CD4-positive, CD25-positive, alpha-beta regulatory T cell (primary cell): Measurements from ENCODE around the gene CALM1. TPM values are rescaled to one million over a fixed set of nuclear protein-coding genes. Genes with fewer than 3 reads are reported as not detected.
A peak's percentile ranks its signal among the peaks of the same experiment; 100 is the strongest.

Experiments
- ATAC-seq, 2 donors: fragments of 150-1000 bp; cut with Tn5 transposase; one replicate each; pipeline ENCODE4 v1.10.0; 2021; ENCODE audit warnings: low read depth in 2 of 2, moderate number of reproducible peaks in 2 of 2, moderate library complexity in 1 of 2
- DNase-seq, 3 donors: peaks; one replicate each; pipeline versions ENCODE4 v3.0.0 to v3.0.0-alpha.2; 2012 to 2022; ENCODE audit warnings: mixed read lengths in 1 of 3
- H3K27ac ChIP-seq: one replicate; pipeline ENCODE4 v1.7.0; 2013; ENCODE audit warnings: mild to moderate bottlenecking, low read length; ENCODE audit not compliant: insufficient read depth, poor library complexity, severe bottlenecking
- H3K27me3 ChIP-seq: one replicate; pipeline ENCODE4 v1.7.0; 2013; ENCODE audit warnings: low read length; ENCODE audit not compliant: control insufficient read depth, insufficient read depth
- H3K36me3 ChIP-seq: one replicate; pipeline ENCODE4 v1.7.0; 2013; ENCODE audit warnings: mild to moderate bottlenecking, low read length, moderate library complexity; ENCODE audit not compliant: control insufficient read depth, insufficient read depth
- H3K4me1 ChIP-seq: 2 replicates; pipeline ENCODE4 v1.7.0; 2013; ENCODE audit warnings: mild to moderate bottlenecking, low read length; ENCODE audit not compliant: insufficient read depth, control insufficient read depth, poor library complexity, severe bottlenecking
- H3K4me3 ChIP-seq: one replicate; pipeline ENCODE4 v1.7.0; 2013; ENCODE audit warnings: low read depth, mild to moderate bottlenecking, low read length, moderate library complexity
- H3K9me3 ChIP-seq, 2 experiments: 1 replicate in 1 of 2; 2 replicates in 1 of 2; pipeline ENCODE4 v1.7.0; 2013; ENCODE audit warnings: low read length in 2 of 2, mild to moderate bottlenecking in 1 of 2, moderate library complexity in 1 of 2; ENCODE audit not compliant: control insufficient read depth in 2 of 2
- H3K27ac Mint-ChIP-seq, 3 donors: one replicate each; pipeline ENCODE4 v1.8.0; 2020 to 2022; ENCODE audit warnings: mild to moderate bottlenecking in 3 of 3, mixed read lengths in 3 of 3, moderate library complexity in 2 of 3
- H3K27me3 Mint-ChIP-seq: one replicate; pipeline ENCODE4 v1.8.0; 2022; ENCODE audit warnings: mild to moderate bottlenecking, mixed read lengths
- H3K36me3 Mint-ChIP-seq: one replicate; pipeline ENCODE4 v1.8.0; 2020; ENCODE audit warnings: mixed read lengths
- H3K4me1 Mint-ChIP-seq, 4 donors: one replicate each; pipeline ENCODE4 v1.8.0; 2020 to 2022; ENCODE audit warnings: mixed read lengths in 4 of 4, mild to moderate bottlenecking in 1 of 4
- H3K4me3 Mint-ChIP-seq, 4 donors: one replicate each; pipeline ENCODE4 v1.8.0; 2020 to 2022; ENCODE audit warnings: mild to moderate bottlenecking in 4 of 4, mixed read lengths in 4 of 4, moderate library complexity in 3 of 4
- H3K9me3 Mint-ChIP-seq, 7 donors: one replicate each; pipeline ENCODE4 v1.8.0; 2020 to 2022; ENCODE audit warnings: mixed read lengths in 7 of 7, mild to moderate bottlenecking in 3 of 7, moderate library complexity in 2 of 7
- polyA plus RNA-seq, 4 donors: library from polyadenylated mRNA; unstranded; fragments of 300-500 nt; fragmentation: Illumina TruSeq; gene quantifications; one replicate each; pipeline ENCODE4 v1.2.3, GENCODE V29; 2021
- total RNA-seq: library from RNA; stranded (reverse); gene quantifications from one replicate; pipeline ENCODE4 v1.2.3, GENCODE V29; 2022

The CALM1 gene
- total and polyA plus RNA-seq, 5 donors from 2014 or later, result 928 to 3,181 (median 2,479) TPM

DNA sequence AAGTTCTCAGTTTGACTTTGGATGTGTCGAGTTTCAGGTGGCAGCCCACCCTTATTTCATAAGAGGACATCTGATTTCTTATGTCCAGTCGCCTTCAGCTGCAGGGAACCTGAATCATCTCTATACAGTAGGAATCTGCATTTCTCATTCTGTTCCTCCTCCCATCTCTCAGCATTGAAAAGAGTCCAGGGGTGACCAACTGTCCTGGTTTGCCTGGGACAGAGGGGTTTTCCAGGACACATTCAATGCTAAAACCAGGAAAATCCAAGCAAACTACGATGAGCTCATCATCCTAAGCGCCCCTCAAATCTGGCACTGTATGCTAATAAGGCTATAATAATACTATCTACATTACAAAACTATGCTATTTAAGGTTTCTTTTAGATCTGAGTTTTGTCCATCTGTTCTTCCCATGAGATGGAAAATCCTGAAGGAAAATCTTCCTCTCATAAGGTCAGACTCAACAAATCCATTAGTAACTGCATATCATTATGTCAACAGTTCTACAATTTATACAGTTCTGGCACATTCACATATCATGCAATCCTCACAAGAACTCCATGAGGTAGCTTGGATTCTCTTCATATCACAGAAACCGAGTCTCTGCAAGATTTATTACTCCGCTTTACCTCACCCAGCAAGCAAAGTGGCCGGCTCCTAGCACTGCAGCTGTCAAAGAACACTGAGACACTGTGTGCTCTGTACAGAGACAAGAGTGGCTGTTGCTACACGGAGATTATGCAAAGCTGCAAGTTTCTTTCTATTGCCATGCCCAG, 15.6 kb upstream of the CALM1 start:
- DNase-seq, result peak in 1 of 3 donors; percentile 12
- H3K36me3 Mint-ChIP-seq, result no peaks in the 10 kb centered on the region
- Histone ChIP-seq H3K27ac (no peak overlapping the region), H3K4me1 (peaks cover 31% of the 10 kb centered on the region), H3K36me3 (no peaks in the 10 kb centered on the region), H3K27me3 (no peaks in the 10 kb centered on the region), H3K4me3 (no peak overlapping the region), H3K9me3 (no peaks in the 10 kb centered on the region)
- no peak for ATAC-seq
- no peaks in the 10 kb centered on the region for H3K27me3 Mint-ChIP-seq
- peak overlapping the region in 1 of 4 donors; percentile 40 for H3K4me3 Mint-ChIP-seq
- no peaks in the 10 kb centered on the region for H3K9me3 Mint-ChIP-seq
- peak overlapping the region in 1 of 3 donors; percentile 82 for H3K27ac Mint-ChIP-seq
- H3K4me1 Mint-ChIP-seq, result peaks cover 3 to 17% (median 11%) of the 10 kb centered on the region in 4 donors

DNA sequence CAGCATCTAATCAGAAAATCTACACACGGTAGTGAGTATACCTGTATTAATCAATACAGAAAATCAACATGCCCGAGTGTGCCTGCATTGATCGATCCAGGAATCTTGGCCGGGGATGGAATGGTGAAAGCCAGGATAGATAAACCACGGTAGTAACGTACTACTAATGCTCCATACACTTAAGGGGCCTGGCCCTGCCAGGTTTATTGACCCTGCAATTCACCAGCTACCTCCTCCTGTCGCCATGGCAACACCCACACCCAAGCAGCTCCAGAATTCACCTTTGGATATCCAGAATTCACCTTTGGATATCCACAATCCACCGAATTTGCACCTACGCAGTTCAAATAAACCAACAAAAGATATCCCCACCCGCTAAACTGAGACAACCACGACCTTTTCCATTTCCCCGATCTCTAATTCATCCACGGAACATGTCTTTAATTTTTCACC, 14.8 kb upstream of the CALM1 start:
- peak overlapping the region; percentile 92 for H3K4me3 ChIP-seq
- no peak for DNase-seq
- peak overlapping the region; percentile 98 for H3K27ac ChIP-seq
- no peaks in the 10 kb centered on the region for H3K36me3 ChIP-seq
- no peaks in the 10 kb centered on the region for H3K27me3 ChIP-seq
- H3K4me1 ChIP-seq, result peaks cover 31% of the 10 kb centered on the region
- no peak overlapping the region for H3K27ac Mint-ChIP-seq
- ATAC-seq, result no peak
- H3K27me3 Mint-ChIP-seq, result no peaks in the 10 kb centered on the region
- H3K9me3 ChIP-seq, result no peaks in the 10 kb centered on the region
- H3K9me3 Mint-ChIP-seq, result no peaks in the 10 kb centered on the region
- H3K36me3 Mint-ChIP-seq, result no peaks in the 10 kb centered on the region
- H3K4me3 Mint-ChIP-seq, result no peak overlapping the region
- H3K4me1 Mint-ChIP-seq, result peaks cover 6 to 17% (median 11%) of the 10 kb centered on the region in 4 donors

DNA sequence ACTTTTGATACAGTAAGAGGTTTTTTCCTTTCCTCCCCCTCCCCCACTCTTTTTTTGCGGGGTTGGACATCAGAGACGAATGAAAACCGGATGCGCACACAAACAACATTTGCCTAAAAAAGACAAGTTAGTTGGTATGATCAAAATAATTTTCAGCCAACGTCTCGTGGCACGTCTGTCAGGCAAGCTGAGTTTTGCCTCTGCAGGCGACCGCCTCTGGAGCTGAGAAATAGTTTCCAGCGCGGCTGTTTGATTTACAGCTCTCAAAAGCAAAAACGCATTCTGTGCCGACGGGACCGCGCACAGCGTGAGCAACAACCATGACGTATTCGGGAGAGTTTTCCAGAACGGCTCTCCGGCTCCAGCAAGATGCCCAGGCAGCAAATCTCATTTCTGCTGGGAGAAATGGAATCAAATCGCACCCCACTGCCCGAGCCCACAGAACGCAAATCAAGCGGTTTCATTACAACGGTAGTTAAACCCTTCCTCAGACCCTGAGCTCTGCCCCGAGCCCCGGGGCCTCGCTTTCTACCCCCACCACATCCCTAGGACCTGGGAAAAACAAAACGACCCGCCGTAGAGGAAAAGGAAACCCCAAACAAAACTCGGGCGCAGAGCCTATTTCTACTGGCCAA, 14.2 kb upstream of the CALM1 start:
- H3K36me3 Mint-ChIP-seq, result no peaks in the 10 kb centered on the region
- no peaks in the 10 kb centered on the region for H3K36me3 ChIP-seq
- H3K4me1 Mint-ChIP-seq, result peaks cover 6 to 17% (median 11%) of the 10 kb centered on the region in 4 donors
- DNase-seq, result peak; percentile 45 to 80 (median 77)
- H3K27ac Mint-ChIP-seq, result no peak overlapping the region
- H3K9me3 Mint-ChIP-seq, result no peaks in the 10 kb centered on the region
- H3K4me3 ChIP-seq, result peak overlapping the region; percentile 92
- peak overlapping the region; percentile 98 for H3K27ac ChIP-seq
- peaks cover 31% of the 10 kb centered on the region for H3K4me1 ChIP-seq
- H3K9me3 ChIP-seq, result no peaks in the 10 kb centered on the region
- ATAC-seq, result peak; percentile 2
- H3K27me3 Mint-ChIP-seq, result no peaks in the 10 kb centered on the region
- H3K27me3 ChIP-seq, result no peaks in the 10 kb centered on the region
- H3K4me3 Mint-ChIP-seq, result no peak overlapping the region

DNA sequence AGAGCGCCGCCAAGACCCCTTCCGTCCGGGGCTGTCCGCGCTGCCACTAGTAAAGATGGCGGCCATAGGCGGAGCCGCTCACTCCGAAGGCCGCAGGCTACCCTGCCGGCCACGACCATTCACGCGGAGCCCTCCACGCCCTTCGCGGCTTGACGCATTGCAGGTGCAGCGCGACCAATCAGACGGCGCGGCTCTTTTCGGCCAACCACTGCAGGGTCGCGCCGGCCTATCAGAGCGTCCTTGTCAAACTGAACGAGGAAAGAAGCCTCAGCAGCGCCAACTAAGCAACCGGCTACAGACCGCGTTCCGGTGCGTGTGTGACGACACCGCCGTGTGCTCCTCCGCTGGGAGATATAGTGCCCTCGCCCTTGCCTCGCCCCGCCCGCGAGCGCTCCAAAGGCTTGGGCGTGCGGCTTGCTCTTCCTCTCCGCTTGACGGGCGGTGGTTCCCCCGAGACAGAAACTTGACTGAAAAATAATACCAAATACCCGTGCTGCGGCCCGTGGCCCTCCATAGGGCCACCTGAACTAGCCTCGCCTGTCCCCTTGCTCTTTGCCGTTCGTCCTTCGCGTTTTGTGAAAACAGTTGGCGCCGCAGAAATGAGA, 13.6 kb upstream of the CALM1 start:
- no peaks in the 10 kb centered on the region for H3K36me3 ChIP-seq
- peak overlapping the region; percentile 92 for H3K4me3 ChIP-seq
- Mint-ChIP-seq H3K27ac (no peak overlapping the region), H3K4me3 (no peak overlapping the region), H3K27me3 (no peaks in the 10 kb centered on the region), H3K4me1 (peaks cover 6 to 17% (median 11%) of the 10 kb centered on the region in 4 donors), H3K9me3 (no peaks in the 10 kb centered on the region), H3K36me3 (no peaks in the 10 kb centered on the region)
- peaks cover 31% of the 10 kb centered on the region for H3K4me1 ChIP-seq
- H3K27ac ChIP-seq, result peak overlapping the region; percentile 98
- no peaks in the 10 kb centered on the region for H3K9me3 ChIP-seq
- ATAC-seq (peak; percentile 87 to 88), DNase-seq (peak; percentile 96 to 100 (median 98))
- H3K27me3 ChIP-seq, result no peaks in the 10 kb centered on the region

DNA sequence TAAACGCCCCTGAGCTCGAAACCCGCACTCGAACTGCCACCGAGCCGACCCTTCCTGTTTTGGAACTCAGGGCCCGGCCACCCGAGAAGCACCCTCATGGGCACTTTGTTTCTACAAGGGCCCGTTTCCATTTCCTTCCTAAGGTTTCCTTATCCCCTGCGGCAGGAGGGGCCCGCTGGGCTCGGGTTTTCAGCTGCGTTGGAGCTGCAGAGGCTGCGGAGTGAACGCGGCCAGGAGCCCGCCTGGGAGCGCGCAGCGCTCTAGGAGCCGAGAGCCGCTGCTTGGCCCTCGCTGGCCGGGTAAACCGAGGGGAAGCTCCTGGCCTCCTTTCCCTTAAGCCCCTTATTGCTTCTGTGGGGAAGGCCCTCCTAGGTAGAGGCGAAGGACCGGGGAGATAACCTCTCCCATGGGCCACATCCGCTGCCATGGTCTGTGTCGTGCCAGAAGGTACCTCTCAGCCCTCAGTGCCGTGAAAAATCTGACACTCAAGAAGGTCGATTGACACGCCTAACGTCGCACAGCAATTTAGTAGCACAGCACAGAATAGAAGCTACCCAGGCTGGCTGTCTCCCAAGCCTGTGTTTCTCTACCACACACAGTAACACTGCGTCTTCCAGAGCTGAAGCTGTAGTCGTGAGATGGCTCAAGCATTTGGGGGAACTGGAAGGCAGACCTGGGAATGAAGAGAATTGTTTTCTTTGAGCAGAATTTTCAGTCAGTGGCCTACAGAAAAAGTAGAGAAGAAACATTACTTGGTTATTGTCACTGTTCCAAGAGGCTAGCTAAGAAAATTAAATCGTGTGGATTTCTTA, 12.9 kb upstream of the CALM1 start:
- peak; percentile 32 to 91 (median 78) for DNase-seq

DNA sequence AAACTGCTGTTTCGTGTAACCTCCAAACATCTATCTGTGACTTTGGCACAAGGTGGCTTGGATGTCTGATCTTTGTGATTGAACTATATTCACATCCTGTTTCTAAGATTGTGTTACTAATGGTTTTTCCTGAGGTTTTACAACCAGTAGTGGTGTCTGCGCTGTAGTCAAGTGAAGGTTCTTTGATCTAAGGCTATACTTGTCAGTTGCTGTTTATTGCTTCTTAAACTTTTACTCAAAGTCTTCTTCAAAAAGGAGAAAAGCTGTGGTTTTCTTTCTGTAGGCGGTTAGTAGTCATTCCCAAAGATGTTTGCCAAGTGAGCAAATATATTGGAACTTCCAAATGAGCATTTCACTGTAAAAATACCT, 12.3 kb upstream of the CALM1 start:
- Histone ChIP-seq H3K27me3 (no peaks in the 10 kb centered on the region), H3K9me3 (no peaks in the 10 kb centered on the region), H3K4me3 (peak overlapping the region; percentile 73), H3K4me1 (peaks cover 31% of the 10 kb centered on the region), H3K27ac (peak overlapping the region; percentile 98), H3K36me3 (no peaks in the 10 kb centered on the region)
- Mint-ChIP-seq H3K9me3 (no peaks in the 10 kb centered on the region), H3K4me3 (no peak overlapping the region), H3K27ac (no peak overlapping the region), H3K27me3 (no peaks in the 10 kb centered on the region), H3K36me3 (no peaks in the 10 kb centered on the region), H3K4me1 (peaks cover 8 to 17% (median 11%) of the 10 kb centered on the region in 4 donors)
- peak in 2 of 3 donors; percentile 70 to 83 for DNase-seq
- ATAC-seq, result peak; percentile 23 to 28

More for the DNA sequence above, 12.9 kb upstream of the CALM1 start:
- Histone ChIP-seq H3K36me3 (no peaks in the 10 kb centered on the region), H3K27me3 (no peaks in the 10 kb centered on the region), H3K9me3 (no peaks in the 10 kb centered on the region), H3K27ac (peak overlapping the region; percentile 98), H3K4me1 (peaks cover 31% of the 10 kb centered on the region), H3K4me3 (peak overlapping the region; percentile 73)
- Mint-ChIP-seq H3K4me3 (no peak overlapping the region), H3K4me1 (peaks cover 8 to 17% (median 11%) of the 10 kb centered on the region in 4 donors), H3K27me3 (no peaks in the 10 kb centered on the region), H3K9me3 (no peaks in the 10 kb centered on the region), H3K36me3 (no peaks in the 10 kb centered on the region), H3K27ac (no peak overlapping the region)
- ATAC-seq, result peak; percentile 48 to 54

DNA sequence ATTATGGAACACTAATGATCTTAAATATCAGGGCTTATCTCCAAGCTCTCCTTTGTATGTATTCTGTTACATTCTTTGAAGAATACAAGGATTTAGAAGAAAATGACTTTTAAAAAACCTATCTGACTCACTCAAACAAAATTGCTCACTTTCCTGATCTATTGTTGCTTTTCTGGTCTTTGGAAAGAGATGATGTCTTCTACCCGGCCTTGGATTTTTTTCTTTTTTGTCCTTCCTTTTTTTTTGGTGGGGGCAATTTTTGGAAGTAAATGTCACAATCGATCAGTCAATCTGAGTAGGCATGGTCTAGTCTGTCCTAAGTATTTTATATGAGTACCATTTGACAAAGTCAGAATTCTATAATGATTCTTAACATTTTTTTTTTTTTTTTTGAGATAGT, 10.5 kb upstream of the CALM1 start:
- DNase-seq (no peak), ATAC-seq (no peak)
- H3K27ac ChIP-seq, result no peak overlapping the region
- H3K27me3 Mint-ChIP-seq, result no peaks in the 10 kb centered on the region
- H3K36me3 ChIP-seq, result no peaks in the 10 kb centered on the region
- H3K4me3 Mint-ChIP-seq, result peak overlapping the region in 1 of 4 donors; percentile 35
- peak overlapping the region in 2 of 3 donors; percentile 49 to 89 for H3K27ac Mint-ChIP-seq
- H3K4me1 ChIP-seq, result peaks cover 31% of the 10 kb centered on the region
- H3K27me3 ChIP-seq, result no peaks in the 10 kb centered on the region
- H3K4me3 ChIP-seq, result no peak overlapping the region
- no peaks in the 10 kb centered on the region for H3K36me3 Mint-ChIP-seq
- H3K4me1 Mint-ChIP-seq, result peaks cover 8 to 17% (median 11%) of the 10 kb centered on the region in 4 donors
- no peaks in the 10 kb centered on the region for H3K9me3 Mint-ChIP-seq
- no peaks in the 10 kb centered on the region for H3K9me3 ChIP-seq
